Activated CD8-positive, alpha-beta memory T cell treated with anti-CD3 and anti-CD28 coated beads, Interleukin-2, amount 10 ng/mL, durations not matched to agents 7 days and 5 days (primary cell): Measurements from ENCODE around the gene ATF7. TPM values are rescaled to one million over a fixed set of nuclear protein-coding genes. Genes with fewer than 3 reads are reported as not detected.

ENCODE experiments used
- ATAC-seq: fragments of 150-1000 bp; cut with Tn5 transposase; one replicate; pipeline ENCODE4 v1.10.0; 2021; ENCODE audit warnings: moderate library complexity
- CTCF ChIA-PET: fragments of 350-600 bp; sonication (Branson Sonifier 250); formaldehyde crosslinking; loops from one replicate; lab custom pipeline; 2021; ENCODE audit warnings: antibody characterized with exemption; lab: Charles Lee
- DNase-seq: peaks from one replicate; pipeline ENCODE4 v3.0.0-alpha.2; 2020
- H3K27ac Mint-ChIP-seq: one replicate; pipeline ENCODE4 v1.8.0; 2021; ENCODE audit warnings: mild to moderate bottlenecking, mixed read lengths
- H3K27me3 Mint-ChIP-seq: one replicate; pipeline ENCODE4 v1.8.0; 2021; ENCODE audit warnings: mixed read lengths
- H3K36me3 Mint-ChIP-seq: one replicate; pipeline ENCODE4 v1.8.0; 2021; ENCODE audit warnings: mild to moderate bottlenecking, mixed read lengths
- H3K4me1 Mint-ChIP-seq: one replicate; pipeline ENCODE4 v1.8.0; 2021; ENCODE audit warnings: mixed read lengths
- H3K4me3 Mint-ChIP-seq: one replicate; pipeline ENCODE4 v1.8.0; 2021; ENCODE audit warnings: mild to moderate bottlenecking, moderate library complexity, mixed read lengths
- H3K9me3 Mint-ChIP-seq: one replicate; pipeline ENCODE4 v1.8.0; 2022; ENCODE audit warnings: low read depth, mixed read lengths
- total RNA-seq, 2 experiments: library from RNA; stranded (reverse); gene quantifications; one replicate each; pipeline ENCODE4 v1.2.3, GENCODE V29; 2021

ATF7 gene
- total RNA-seq, 2 experiments from 2014 or later, result 24.6 to 33.8 TPM

- ATAC-seq (no peak), DNase-seq (no peak)
- CTCF ChIA-PET, result no interaction called here
- no peak overlapping the region for H3K4me3 Mint-ChIP-seq
- peaks cover 2% of the 10 kb centered on the region for H3K36me3 Mint-ChIP-seq
- H3K4me1 Mint-ChIP-seq, result peaks cover 43% of the 10 kb centered on the region
- no peak overlapping the region for H3K27ac Mint-ChIP-seq
- H3K27me3 Mint-ChIP-seq, result no peaks in the 10 kb centered on the region
- no peaks in the 10 kb centered on the region for H3K9me3 Mint-ChIP-seq
Observed at GRCh38 chr12:53589915-53590314, 36.3 kb downstream of the ATF7 start.

GRCh38 chr12:53589423-53589822 lies 36.8 kb downstream of the ATF7 start:
- H3K4me1 Mint-ChIP-seq, result peaks cover 43% of the 10 kb centered on the region
- H3K9me3 Mint-ChIP-seq, result no peaks in the 10 kb centered on the region
- CTCF ChIA-PET, result no interaction called here
- peaks cover 3% of the 10 kb centered on the region for H3K36me3 Mint-ChIP-seq
- DNase-seq (no peak), ATAC-seq (no peak)
- no peak overlapping the region for H3K4me3 Mint-ChIP-seq
- no peaks in the 10 kb centered on the region for H3K27me3 Mint-ChIP-seq
- no peak overlapping the region for H3K27ac Mint-ChIP-seq

- ATAC-seq, result no peak
- H3K4me3 Mint-ChIP-seq, result no peak overlapping the region
- no peak overlapping the region for H3K27ac Mint-ChIP-seq
- H3K27me3 Mint-ChIP-seq, result no peaks in the 10 kb centered on the region
- H3K36me3 Mint-ChIP-seq, result peaks cover 3% of the 10 kb centered on the region
- H3K4me1 Mint-ChIP-seq, result peaks cover 43% of the 10 kb centered on the region
- CTCF ChIA-PET, result no interaction called here
- DNase-seq, result no peak
- no peaks in the 10 kb centered on the region for H3K9me3 Mint-ChIP-seq
Observed at GRCh38 chr12:53588123-53588522, 38.1 kb downstream of the ATF7 start.

GRCh38 chr12:53586745-53587144 lies 39.4 kb downstream of the ATF7 start:
- DNase-seq (no peak), ATAC-seq (no peak)
- Mint-ChIP-seq H3K9me3 (no peaks in the 10 kb centered on the region), H3K4me1 (peaks cover 41% of the 10 kb centered on the region), H3K36me3 (peaks cover 3% of the 10 kb centered on the region), H3K4me3 (no peak overlapping the region), H3K27ac (no peak overlapping the region), H3K27me3 (no peaks in the 10 kb centered on the region)
- CTCF ChIA-PET, result no interaction called here

GRCh38 chr12:53585448-53586125 lies 40.6 kb downstream of the ATF7 start:
- CTCF ChIA-PET, result no interaction called here
- Mint-ChIP-seq H3K27ac (no peak overlapping the region), H3K9me3 (no peaks in the 10 kb centered on the region), H3K4me3 (no peak overlapping the region), H3K36me3 (peaks cover 3% of the 10 kb centered on the region), H3K4me1 (peaks cover 40% of the 10 kb centered on the region), H3K27me3 (no peaks in the 10 kb centered on the region)
- ATAC-seq (peak; percentile 33), DNase-seq (no peak)

GRCh38 chr12:53579545-53579955 lies 46.6 kb downstream of the ATF7 start:
- ATAC-seq (no peak), DNase-seq (no peak)
- no peaks in the 10 kb centered on the region for H3K9me3 Mint-ChIP-seq
- H3K27me3 Mint-ChIP-seq, result no peaks in the 10 kb centered on the region
- H3K4me1 Mint-ChIP-seq, result peaks cover 33% of the 10 kb centered on the region
- CTCF ChIA-PET, result interaction anchor here (0.7 kb wide), 1 partner anchor 36 kb away, joined by 3 read pairs; no protein-coding TSS in a partner anchor
- H3K27ac Mint-ChIP-seq, result no peak overlapping the region
- peaks cover 11% of the 10 kb centered on the region for H3K36me3 Mint-ChIP-seq
- H3K4me3 Mint-ChIP-seq, result no peak overlapping the region

- Mint-ChIP-seq H3K36me3 (peaks cover 10% of the 10 kb centered on the region), H3K4me1 (peaks cover 35% of the 10 kb centered on the region), H3K4me3 (no peak overlapping the region), H3K27ac (no peak overlapping the region), H3K27me3 (no peaks in the 10 kb centered on the region), H3K9me3 (no peaks in the 10 kb centered on the region)
- DNase-seq (no peak), ATAC-seq (no peak)
- CTCF ChIA-PET, result interaction anchor here (0.7 to 0.9 kb wide), 4 partner anchors 13 to 1435 kb away, joined by 3 to 4 read pairs (median 3); no protein-coding TSS in a partner anchor
Observed at GRCh38 chr12:53578783-53579182, 47.4 kb downstream of the ATF7 start.

GRCh38 chr12:53577941-53578352 lies 48.2 kb downstream of the ATF7 start:
- peaks cover 10% of the 10 kb centered on the region for H3K36me3 Mint-ChIP-seq
- H3K4me1 Mint-ChIP-seq, result peaks cover 35% of the 10 kb centered on the region
- ATAC-seq (peak; percentile 82), DNase-seq (no peak)
- H3K27ac Mint-ChIP-seq, result peak overlapping the region; percentile 58
- CTCF ChIA-PET, result interaction anchor here (0.7 to 0.8 kb wide), 2 partner anchors 12 to 1434 kb away, joined by 3 read pairs; no protein-coding TSS in a partner anchor
- no peaks in the 10 kb centered on the region for H3K27me3 Mint-ChIP-seq
- H3K9me3 Mint-ChIP-seq, result no peaks in the 10 kb centered on the region
- H3K4me3 Mint-ChIP-seq, result peak overlapping the region; percentile 19

GRCh38 chr12:53575502-53576249 lies 50.5 kb downstream of the ATF7 start:
- H3K36me3 Mint-ChIP-seq, result peaks cover 17% of the 10 kb centered on the region
- no peak for ATAC-seq
- no peaks in the 10 kb centered on the region for H3K9me3 Mint-ChIP-seq
- H3K4me3 Mint-ChIP-seq, result no peak overlapping the region
- DNase-seq, result no peak
- no peaks in the 10 kb centered on the region for H3K27me3 Mint-ChIP-seq
- CTCF ChIA-PET, result interaction anchor here (0.6 kb wide), 1 partner anchor 644 kb away, joined by 4 read pairs; no protein-coding TSS in a partner anchor
- peaks cover 52% of the 10 kb centered on the region for H3K4me1 Mint-ChIP-seq
- H3K27ac Mint-ChIP-seq, result no peak overlapping the region

GRCh38 chr12:53572134-53572758 lies 53.9 kb downstream of the ATF7 start:
- Mint-ChIP-seq H3K27me3 (no peaks in the 10 kb centered on the region), H3K27ac (peak overlapping the region; percentile 42), H3K4me1 (peaks cover 38% of the 10 kb centered on the region), H3K4me3 (no peak overlapping the region), H3K36me3 (peaks cover 13% of the 10 kb centered on the region), H3K9me3 (no peaks in the 10 kb centered on the region)
- no peak for ATAC-seq
- no peak for DNase-seq
- CTCF ChIA-PET, result interaction anchor here (0.7 to 1.1 kb wide), 2 partner anchors 10 to 525 kb away, joined by 3 read pairs; no protein-coding TSS in a partner anchor

GRCh38 chr12:53571295-53571694 lies 54.9 kb downstream of the ATF7 start:
- ATAC-seq, result no peak
- CTCF ChIA-PET, result no interaction called here
- DNase-seq, result no peak
- no peaks in the 10 kb centered on the region for H3K27me3 Mint-ChIP-seq
- H3K4me3 Mint-ChIP-seq, result no peak overlapping the region
- no peaks in the 10 kb centered on the region for H3K9me3 Mint-ChIP-seq
- H3K27ac Mint-ChIP-seq, result no peak overlapping the region
- H3K36me3 Mint-ChIP-seq, result peaks cover 11% of the 10 kb centered on the region
- peaks cover 29% of the 10 kb centered on the region for H3K4me1 Mint-ChIP-seq

- no peak for ATAC-seq
Observed at GRCh38 chr12:53568809-53569557, 57.2 kb downstream of the ATF7 start.

More at GRCh38 chr12:53568809-53569557, 57.2 kb downstream of the ATF7 start:
- peaks cover 25% of the 10 kb centered on the region for H3K4me1 Mint-ChIP-seq
- no peak overlapping the region for H3K27ac Mint-ChIP-seq
- H3K4me3 Mint-ChIP-seq, result no peak overlapping the region
- H3K9me3 Mint-ChIP-seq, result no peaks in the 10 kb centered on the region
- H3K36me3 Mint-ChIP-seq, result peaks cover 8% of the 10 kb centered on the region
- CTCF ChIA-PET, result interaction anchor here (1.2 kb wide), 1 partner anchor 26 kb away, joined by 3 read pairs; no protein-coding TSS in a partner anchor
- H3K27me3 Mint-ChIP-seq, result no peaks in the 10 kb centered on the region
- DNase-seq, result no peak
